AG04450 (cell line): ENCODE data around the gene MOV10L1. TPM values are rescaled to one million over a fixed set of nuclear protein-coding genes. Genes with fewer than 3 reads are reported as not detected.

ENCODE experiments used
- CTCF ChIA-PET: fragments of 300-600, 350-600 bp; formaldehyde crosslinking; extraction: SDS; loops from one replicate; lab custom pipeline; 2022; ENCODE audit warnings: antibody characterized with exemption, inconsistent platforms; lab: Charles Lee
- POLR2A ChIA-PET: fragments of 350-600 bp; formaldehyde crosslinking; extraction: SDS; loops from one replicate; lab custom pipeline; 2021; ENCODE audit warnings: antibody characterized with exemption, inconsistent platforms; lab: Yijun Ruan, JAX
- DNase-seq: peaks from one replicate; pipeline ENCODE4 v3.0.0-alpha.2; 2011; ENCODE audit warnings: low read depth, low spot score
- H3K27ac ChIP-seq: one replicate; pipeline ENCODE4 v1.5.1; 2012; ENCODE audit warnings: low read depth, low read length, control low read depth
- H3K27me3 ChIP-seq: one replicate; pipeline ENCODE4 v1.6.0; 2012; ENCODE audit warnings: low read length; ENCODE audit not compliant: control insufficient read depth, insufficient read depth
- H3K4me3 ChIP-seq: 2 replicates; pipeline ENCODE4 v1.5.1; 2011; ENCODE audit warnings: mild to moderate bottlenecking, low read depth, low read length, control low read depth
- H3K9me3 ChIP-seq: 2 replicates; pipeline ENCODE4 v1.5.1; 2012; ENCODE audit warnings: low read length; ENCODE audit not compliant: control insufficient read depth, insufficient read depth
- polyA plus RNA-seq: library from polyadenylated mRNA; depleted of rRNA; stranded (reverse); fragments of >200 nt; gene quantifications from 2 replicates; pipeline ENCODE4 v1.2.3, GENCODE V29; 2011
- TF ChIP-seq, protein P1 (sequence below): IDR thresholded peaks from 2 replicates; pipeline ENCODE4 v1.5.1; 2011; ENCODE audit warnings: low read depth, low read length, control low read depth, inconsistent platforms

The MOV10L1 gene
- polyA plus RNA-seq, 1 experiment, result 4.2 TPM

DNA sequence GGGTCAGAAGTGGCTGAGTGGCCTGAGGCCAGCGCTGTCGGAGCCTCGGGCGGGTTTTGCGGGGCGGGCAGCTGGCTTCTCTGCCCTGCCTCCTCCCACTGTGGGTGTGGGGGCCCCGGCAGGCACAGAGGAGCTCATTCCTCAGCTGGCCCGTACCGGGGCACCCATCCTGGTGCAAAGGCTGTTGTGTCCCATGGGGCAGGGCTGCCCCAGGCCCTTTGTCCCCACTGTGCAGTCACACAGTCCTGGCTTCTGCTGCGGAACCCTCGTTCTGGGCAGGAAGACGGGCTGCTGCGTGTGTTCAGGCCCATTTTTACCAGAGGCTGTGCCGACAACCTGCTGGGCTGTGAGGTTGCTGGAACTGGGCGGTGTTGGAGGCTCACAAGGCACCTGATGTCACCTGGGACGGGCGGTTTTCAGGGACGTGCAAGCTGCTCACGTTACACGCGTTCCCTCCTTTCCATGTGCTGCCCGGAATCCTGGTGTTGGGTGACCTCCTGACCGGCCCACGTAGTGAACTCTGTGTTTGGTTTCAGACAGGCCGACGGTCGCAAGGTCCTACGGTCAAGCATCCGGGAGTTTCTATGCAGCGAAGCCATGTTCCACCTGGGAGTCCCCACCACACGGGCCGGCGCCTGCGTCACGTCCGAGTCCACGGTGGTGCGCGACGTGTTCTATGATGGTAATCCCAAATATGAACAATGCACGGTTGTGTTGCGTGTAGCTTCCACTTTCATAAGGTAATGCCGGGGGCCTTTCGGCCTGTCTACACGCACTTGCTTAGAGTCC is 116.2 kb downstream of the MOV10L1 start:
- ChIA-PET CTCF (no interaction called here), POLR2A (interaction anchor here (0.6 kb wide), 1 partner anchor 222 kb away, joined by 3 read pairs; no protein-coding TSS in a partner anchor)
- no peak for DNase-seq
- H3K27ac ChIP-seq, result no peak overlapping the region
- H3K9me3 ChIP-seq, result no peaks in the 10 kb centered on the region; the same call in 1 of the 2 replicates
- no peak overlapping the region for H3K4me3 ChIP-seq
- TF ChIP-seq, protein P1, sequence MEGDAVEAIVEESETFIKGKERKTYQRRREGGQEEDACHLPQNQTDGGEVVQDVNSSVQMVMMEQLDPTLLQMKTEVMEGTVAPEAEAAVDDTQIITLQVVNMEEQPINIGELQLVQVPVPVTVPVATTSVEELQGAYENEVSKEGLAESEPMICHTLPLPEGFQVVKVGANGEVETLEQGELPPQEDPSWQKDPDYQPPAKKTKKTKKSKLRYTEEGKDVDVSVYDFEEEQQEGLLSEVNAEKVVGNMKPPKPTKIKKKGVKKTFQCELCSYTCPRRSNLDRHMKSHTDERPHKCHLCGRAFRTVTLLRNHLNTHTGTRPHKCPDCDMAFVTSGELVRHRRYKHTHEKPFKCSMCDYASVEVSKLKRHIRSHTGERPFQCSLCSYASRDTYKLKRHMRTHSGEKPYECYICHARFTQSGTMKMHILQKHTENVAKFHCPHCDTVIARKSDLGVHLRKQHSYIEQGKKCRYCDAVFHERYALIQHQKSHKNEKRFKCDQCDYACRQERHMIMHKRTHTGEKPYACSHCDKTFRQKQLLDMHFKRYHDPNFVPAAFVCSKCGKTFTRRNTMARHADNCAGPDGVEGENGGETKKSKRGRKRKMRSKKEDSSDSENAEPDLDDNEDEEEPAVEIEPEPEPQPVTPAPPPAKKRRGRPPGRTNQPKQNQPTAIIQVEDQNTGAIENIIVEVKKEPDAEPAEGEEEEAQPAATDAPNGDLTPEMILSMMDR, result no peak
- H3K27me3 ChIP-seq, result no peaks in the 10 kb centered on the region

DNA sequence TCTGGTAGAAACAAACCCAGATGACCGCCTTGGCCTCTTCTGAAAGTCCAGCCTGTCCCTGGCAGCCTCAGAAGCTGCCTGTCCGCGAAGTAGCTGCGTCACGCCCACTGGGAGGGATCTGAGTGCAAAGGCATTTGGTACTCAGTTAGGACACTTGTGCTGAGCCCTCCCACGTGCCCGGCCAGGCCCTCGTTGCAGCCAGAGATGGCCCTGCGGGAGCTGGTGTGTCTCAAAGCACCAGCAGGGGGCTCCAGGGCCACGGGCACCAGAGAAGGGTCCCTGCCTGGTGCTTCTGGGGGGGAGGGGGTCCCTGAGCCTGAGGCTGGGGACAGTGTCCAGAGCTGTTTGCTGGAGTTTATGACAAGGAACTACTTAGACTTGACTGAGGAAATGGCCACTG is 116.8 kb downstream of the MOV10L1 start:
- Histone ChIP-seq H3K9me3 (no peaks in the 10 kb centered on the region; the same call in 1 of the 2 replicates), H3K4me3 (no peak overlapping the region), H3K27me3 (no peaks in the 10 kb centered on the region), H3K27ac (no peak overlapping the region)
- POLR2A ChIA-PET, result no interaction called here
- TF ChIP-seq, protein P1, result peak; percentile 54
- CTCF ChIA-PET, result no interaction called here
- no peak for DNase-seq

- TF ChIP-seq, protein P1, result no peak
- no peak for DNase-seq
- Histone ChIP-seq H3K9me3 (no peaks in the 10 kb centered on the region; the same call in 1 of the 2 replicates), H3K27ac (no peak overlapping the region), H3K27me3 (no peaks in the 10 kb centered on the region), H3K4me3 (no peak overlapping the region)
- POLR2A ChIA-PET, result interaction anchor here (0.7 kb wide), 1 partner anchor 256 kb away, joined by 3 read pairs; no protein-coding TSS in a partner anchor
- CTCF ChIA-PET, result no interaction called here
These were observed 117.8 kb downstream of the MOV10L1 start for GRCh38 chr22:50207383-50208140.

DNA sequence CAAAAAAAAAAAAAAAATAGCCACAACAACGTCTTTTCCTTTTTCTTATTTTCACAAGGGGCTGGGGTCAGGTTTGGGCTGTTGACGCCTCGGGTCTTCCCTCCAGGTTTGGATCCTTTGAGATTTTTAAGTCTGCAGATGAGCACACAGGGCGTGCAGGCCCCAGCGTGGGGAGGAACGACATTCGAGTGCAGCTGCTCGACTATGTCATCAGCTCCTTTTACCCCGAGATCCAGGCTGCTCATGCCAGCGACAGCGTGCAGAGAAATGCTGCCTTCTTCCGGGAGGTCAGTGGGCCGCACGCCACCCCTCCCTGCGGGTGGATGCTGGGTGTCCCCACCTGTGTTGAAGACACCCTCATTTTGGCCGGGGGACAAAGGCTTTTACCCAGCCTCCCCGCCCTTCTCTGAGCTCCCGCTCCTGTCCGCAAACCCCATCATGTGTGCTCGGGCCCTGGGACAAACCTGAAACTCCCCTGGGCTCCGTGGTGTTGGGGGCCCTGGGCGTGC is 118.7 kb downstream of the MOV10L1 start:
- no peaks in the 10 kb centered on the region; the same call in 1 of the 2 replicates for H3K9me3 ChIP-seq
- CTCF ChIA-PET, result interaction anchor here (0.7 kb wide), 2 partner anchors 60 to 414 kb away, joined by 3 read pairs; no protein-coding TSS in a partner anchor
- TF ChIP-seq, protein P1, result no peak
- no peak overlapping the region for H3K27ac ChIP-seq
- no peak overlapping the region for H3K4me3 ChIP-seq
- H3K27me3 ChIP-seq, result no peaks in the 10 kb centered on the region
- POLR2A ChIA-PET, result no interaction called here
- DNase-seq, result no peak
